ENCODE results near the gene EEF1AKMT1.
"Not testable (repeated sequence)": the region's sequence is repeated elsewhere in the genome, so short reads cannot be mapped to it uniquely, and the experiment has no call there.

Gene EEF1AKMT1

DNA sequence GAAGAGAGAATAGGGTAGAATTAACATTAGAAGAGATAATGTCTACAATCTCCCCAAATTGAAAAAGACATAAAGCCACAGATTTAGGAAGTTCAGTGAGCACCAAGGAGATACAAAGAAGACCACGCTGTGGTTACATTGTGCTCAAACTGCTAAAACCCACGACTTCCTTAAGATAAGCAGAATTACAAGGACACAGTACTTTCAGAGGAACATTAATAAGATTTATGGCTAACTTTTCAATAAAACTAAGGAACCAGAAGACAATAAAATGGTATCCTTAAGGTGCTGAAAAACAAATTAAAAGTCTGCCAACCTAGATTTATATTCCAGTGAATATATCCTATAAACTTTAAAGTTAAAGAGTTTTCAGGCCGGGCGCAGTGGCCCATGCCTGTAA is 77.7 kb downstream of the EEF1AKMT1 start:
- no peak for DNase-seq (ENCODE audit: low spot score)

DNA sequence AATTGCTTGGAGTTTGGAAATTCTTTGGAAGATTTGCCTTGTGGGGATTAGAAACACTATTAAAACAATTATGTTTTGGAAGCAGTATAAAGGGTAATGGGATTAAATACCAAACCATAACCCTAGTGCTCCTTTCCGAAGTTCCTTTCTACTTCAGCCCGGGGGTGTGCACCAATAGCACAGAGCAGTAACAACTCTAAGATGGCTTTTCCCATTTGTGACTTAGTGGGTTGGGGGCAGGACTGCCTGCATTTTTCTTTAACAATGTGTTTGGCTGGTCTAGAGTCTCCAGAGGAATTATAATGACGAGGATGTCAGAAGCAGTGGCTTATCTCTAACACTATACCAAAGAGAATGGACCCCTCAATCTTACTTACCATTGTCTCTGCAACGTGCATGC is 82.1 kb downstream of the EEF1AKMT1 start:
- DNase-seq (ENCODE audit: low spot score) = no peak

DNA sequence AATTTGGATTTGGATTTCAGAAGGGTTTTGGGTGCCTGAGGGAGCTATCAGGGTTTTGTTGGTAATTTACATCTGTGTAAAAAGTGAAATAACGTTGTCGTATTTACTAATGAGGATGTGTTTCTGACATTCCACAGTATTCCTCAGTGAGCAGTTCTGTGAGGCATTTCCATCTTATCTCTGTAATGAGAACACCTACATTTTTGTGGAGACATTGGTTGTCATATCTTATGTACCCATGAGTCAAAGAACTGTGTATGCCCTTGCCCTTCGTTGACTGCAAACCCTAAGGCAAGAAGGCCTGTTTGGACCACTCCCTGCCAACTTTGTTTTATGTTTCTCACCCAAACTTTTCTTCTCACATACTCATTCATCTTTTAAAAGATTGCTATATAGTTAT is 84.5 kb downstream of the EEF1AKMT1 start:
- no peak for DNase-seq (ENCODE audit: low spot score)

DNA sequence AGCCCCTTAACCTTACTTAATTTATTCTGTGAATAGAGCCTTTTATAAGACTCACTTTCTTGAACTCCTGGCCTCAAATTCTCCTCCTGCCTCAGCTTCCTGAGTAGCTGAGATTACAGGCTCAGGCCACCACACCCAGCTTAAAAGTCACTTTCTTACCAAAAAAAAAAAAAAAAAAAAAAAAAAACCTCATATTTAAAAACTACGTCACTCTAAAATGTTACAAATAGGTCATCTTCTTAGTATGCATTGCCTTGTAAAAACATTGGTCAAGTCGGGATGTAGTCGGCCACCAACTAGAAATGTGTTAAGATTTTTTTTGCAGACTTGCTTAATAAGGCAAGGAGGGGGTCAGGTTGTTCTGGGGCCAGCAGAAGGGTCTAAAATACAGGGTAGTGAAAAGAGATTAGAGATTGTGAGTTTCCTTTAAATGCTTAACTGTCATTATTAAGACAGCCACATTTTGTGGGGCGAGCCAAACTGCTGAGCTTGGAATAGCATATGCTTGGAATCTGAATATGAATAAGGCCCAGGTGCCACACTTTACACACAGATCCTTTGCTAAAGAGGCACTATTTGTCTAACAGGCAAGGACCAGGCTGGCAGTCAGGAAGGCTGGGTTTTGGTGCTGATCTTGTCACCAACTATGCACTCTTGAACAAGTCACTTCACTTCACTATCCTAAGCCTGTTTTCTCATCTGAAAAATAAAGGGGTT is 86.7 kb downstream of the EEF1AKMT1 start:
- DNase-seq (ENCODE audit: low spot score) = no peak

DNA sequence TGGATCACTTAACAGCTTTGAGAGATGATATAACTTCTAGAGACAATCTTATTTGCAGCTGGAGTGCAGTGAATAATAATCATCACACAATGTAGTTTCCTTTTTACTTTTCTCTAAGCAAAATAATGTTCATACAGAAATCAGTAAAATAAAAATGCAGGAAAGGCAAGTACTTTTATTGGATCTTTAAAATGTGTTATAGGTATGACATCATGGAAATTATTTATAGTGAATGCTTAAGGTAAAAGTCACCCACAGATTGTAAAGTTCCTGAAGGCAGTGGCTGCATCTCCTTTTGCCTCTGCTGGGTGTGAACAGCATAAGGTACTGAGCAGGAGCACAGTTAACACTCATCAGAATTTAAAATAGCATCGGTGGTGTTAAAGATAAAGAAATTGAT is 87.6 kb downstream of the EEF1AKMT1 start:
- no peak for DNase-seq (ENCODE audit: low spot score)

DNA sequence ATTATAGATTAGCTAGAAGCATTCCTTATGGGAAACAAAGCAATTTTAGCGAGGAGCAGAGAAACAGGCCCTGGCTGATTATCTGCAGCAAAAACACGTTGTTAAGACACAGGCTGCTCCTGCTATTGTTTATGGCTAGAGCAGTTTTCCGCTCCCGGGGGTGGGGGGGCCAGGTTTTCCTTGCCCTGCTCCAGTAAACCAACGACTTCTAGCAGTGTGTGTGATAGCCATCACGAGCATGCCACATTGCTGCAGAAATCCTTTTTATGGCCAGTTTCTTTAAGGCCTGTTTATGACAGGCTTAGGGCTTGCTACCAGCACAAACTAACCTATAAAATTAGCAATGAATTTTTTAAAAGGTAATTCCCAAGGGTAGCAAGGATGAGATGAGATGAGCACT is 88.7 kb downstream of the EEF1AKMT1 start:
- no peak for DNase-seq (ENCODE audit: low spot score)

DNA sequence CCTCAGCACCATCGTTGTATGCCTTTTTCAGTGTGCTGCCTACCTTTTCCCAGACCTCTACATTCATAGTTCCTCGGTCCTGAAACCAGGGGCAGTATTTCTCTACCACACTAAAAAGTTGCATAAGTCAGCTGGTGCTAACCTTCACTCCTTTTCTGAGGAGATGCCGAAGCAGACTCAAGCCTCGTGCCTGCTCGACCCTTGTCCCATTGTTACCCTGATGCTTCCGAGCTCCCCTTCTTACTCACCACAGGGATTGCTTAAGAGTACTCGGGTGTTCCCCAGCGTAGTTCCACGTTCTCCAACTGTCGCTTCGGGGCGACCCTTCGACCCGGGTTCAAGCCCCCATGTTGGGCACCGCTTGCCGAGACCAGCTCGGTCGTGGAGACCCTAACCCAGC is 89.2 kb downstream of the EEF1AKMT1 start:
- DNase-seq (ENCODE audit: low spot score) = no peak

DNA sequence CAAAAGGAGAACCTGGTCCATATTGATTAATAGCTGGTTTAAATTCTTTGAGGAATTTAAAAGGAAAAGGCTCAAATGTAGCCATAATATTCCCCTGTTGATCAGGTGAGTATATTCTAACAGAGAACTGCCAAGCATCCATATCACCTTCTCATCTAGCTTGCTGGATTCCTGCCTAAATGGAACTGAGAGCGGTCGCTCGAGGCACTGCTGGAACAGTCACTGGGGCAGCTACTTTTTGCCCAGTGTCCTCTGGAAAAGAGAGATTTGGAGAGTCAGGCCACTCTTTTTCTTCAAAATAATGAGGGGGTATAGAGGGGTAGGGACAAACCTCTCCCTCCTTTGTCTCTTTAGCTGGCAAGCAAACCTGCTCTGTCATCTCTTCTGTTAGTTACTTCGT is 89.7 kb downstream of the EEF1AKMT1 start:
- DNase-seq (ENCODE audit: low spot score) = no peak

DNA sequence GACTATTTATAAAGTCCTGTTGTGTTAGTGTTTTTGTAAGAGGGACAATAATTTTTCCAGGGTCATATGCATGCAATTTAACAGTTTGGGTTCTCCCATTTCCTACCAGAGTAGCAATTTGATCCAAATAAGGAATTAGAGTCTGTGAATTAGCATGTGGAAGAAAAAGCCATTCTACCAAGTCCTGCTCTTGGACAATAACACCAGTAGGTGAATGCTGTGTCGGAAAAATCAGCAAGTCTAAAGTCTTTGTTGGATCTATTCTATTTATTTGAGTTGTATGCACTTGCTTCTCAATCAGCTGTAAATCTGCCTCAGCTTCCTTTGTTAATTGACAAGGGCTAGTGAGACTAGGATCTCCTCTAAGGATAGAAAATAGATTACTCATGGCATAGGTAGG is 91.7 kb downstream of the EEF1AKMT1 start:
- no peak for DNase-seq (ENCODE audit: low spot score)

DNA sequence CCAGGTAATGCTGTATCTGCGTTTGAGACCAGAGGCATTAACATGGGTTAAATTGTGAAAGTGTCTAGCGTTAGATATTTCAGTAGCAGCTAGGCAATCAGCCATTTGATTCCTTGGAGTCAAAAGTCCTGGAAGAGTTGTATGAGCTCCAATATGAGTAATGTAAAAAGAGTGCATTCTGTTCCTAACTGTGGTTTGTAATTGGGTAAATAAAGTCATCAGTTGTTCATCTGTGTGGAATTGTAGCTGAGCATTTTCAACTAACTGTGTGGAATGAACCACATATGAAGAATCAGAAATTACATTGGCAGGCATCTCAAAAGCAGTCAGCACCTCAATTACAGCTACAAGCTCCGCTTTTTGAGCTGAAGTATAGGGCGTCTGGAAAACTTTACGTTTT is 92.3 kb downstream of the EEF1AKMT1 start:
- not testable (repeated sequence) for DNase-seq (ENCODE audit: low spot score)

DNA sequence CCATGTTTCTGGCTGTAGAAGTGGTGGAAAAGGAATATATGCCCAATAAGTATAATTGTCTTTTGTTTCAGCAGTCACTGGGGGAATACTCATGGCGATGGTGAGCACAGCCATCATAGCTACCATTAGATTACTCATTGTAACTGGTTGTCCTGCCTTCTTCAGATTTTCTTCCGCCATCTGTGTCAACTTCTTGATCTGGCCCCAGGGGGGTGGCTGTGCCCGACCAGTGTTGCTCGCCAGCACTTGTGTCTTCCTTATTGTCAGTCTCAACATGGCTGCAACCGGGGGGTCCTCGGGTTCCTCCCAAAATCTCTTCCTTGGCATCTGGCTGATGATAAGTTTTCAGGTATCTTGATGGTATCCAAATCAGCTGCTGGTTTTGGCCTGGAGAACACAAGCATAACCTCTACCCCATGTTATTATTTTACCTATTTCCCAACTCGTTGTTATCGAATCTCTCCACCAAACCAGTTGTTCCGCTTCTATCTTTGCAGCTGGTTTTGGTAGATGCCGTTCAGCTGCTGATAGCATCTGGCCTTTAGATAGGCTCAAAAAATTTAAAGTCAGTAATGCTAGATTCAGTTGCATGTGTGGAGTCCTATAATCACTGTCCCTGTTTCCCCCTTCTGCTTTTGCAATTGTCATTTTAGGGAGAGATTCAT is 93.2 kb downstream of the EEF1AKMT1 start:
- DNase-seq (ENCODE audit: low spot score) = no peak

DNA sequence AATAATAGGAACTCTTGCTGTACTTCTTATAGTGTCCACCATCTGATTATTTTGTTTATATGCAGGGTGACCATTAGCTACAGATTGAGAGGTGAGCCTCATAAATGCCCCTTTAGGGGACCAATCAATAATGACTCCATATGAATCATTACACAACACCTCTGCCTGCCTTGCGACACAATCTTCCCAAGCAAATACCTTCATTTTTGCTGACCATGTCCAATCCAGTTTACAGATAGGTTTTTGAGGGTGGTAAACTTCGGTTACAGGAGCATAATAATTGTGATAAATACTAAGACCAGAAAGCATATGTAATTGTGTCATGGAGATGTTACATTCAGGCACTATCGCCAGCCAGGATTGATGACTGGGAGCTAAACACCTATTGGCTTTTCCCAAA is 93.9 kb downstream of the EEF1AKMT1 start:
- DNase-seq (ENCODE audit: low spot score) = no peak

All from COLO829 (cell line).